ENCODE measurements around the gene THRA.

Gene THRA

DNA sequence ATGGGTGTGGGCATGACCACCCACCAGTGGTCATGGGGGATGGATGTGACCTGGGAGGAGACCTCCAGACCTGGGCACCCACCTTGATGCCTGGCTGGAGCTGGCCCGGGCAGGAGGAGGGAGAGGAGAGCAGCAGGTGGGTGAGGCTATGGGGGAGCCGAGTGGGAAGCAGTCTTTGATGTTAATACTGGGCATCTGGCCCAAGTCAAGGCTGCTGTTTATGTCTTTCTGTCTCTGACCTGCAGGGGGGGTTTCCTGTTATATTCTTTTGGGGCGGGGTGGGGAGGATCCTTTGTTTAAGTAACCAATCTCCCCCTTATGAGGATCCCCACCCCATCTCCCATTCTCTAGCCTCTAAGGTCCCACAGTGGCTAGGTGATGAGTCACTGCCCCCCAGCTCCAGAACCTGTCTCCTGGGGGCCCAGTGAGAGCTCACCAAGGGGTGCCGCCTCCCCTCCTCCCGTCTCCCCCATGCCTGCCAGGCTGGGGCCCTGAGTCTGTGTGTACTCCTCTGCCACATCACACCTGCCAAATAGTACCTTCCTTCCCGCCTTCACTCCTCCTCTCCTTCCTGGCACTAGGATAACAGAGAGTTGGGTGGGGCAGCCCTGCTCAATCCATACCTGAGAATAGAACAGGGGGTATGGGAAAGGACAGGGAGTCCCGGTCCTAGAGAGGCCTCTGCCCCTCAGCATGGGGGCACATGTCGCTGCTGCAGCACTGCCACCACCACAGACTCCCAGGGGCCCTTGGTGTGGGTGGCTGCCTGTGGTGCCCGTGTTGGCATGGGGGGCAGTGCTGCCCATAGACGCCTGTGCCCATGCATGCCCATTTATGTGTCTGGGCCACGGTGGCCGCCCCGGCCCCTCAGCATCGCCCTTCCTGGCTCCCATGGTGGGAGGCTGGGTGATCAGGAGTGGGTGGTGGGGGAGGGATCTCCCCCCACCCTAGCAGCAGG is 7.3 kb downstream of the THRA start:
- Histone ChIP-seq H3K9me3 (ENCODE audit: low read length) (no peaks in the 10 kb centered on the region), H3K4me1 (ENCODE audit: insufficient read depth, low read length) (peaks cover 96% of the 10 kb centered on the region), H3K27me3 (ENCODE audit: control insufficient read depth in 1 of 2, insufficient read depth in 2 of 2, low read length in 2 of 2) (no peaks in the 10 kb centered on the region), H3K36me3 (ENCODE audit: insufficient read depth, low read length) (peaks cover 8% of the 10 kb centered on the region), H3K27ac (ENCODE audit: low read depth, low read length) (peak overlapping the region; percentile 96), H3K4me3 (ENCODE audit: low read depth in 1 of 2, low read length in 2 of 2) (peak overlapping the region; percentile 17 to 52), H3K9ac (ENCODE audit: low read length) (peak overlapping the region; percentile 28)

DNA sequence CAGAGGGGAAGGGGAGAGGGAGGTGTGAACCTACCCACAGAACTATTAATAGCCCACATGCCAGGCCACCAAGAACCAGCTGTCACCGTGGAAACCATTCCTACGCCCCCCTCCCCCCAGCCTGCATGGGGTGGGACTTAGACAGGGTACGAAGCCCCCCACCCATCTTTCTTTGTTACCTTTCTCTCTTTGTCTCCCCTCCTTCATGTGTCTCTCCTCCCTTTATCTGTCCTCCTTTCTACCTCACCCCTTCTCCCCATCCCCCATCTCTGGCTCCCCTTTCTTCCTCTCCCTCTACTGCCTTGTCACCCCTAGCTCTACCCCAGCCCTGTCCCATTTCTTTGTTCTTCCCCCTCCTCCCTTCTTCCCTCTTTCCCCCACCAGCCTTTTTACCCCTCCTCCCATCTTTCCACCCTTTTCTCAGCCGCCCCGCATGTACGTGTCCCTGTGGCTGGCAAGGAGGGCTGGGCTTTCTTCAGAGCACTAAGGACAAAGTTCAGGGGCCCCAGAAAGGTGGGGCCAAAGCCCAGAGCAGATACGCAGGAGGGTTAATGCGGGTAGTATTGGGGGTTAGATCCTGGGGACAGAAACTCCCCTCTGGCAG is 8.0 kb downstream of the THRA start:
- H3K4me1 ChIP-seq (ENCODE audit: insufficient read depth, low read length) = peaks cover 96% of the 10 kb centered on the region
- H3K27me3 ChIP-seq (ENCODE audit: control insufficient read depth in 1 of 2, insufficient read depth in 2 of 2, low read length in 2 of 2) = no peaks in the 10 kb centered on the region
- peak overlapping the region; percentile 1 to 52 for H3K4me3 ChIP-seq (ENCODE audit: low read depth in 1 of 2, low read length in 2 of 2)
- peaks cover 9% of the 10 kb centered on the region for H3K36me3 ChIP-seq (ENCODE audit: insufficient read depth, low read length)
- no peaks in the 10 kb centered on the region for H3K9me3 ChIP-seq (ENCODE audit: low read length)
- peak overlapping the region; percentile 28 for H3K9ac ChIP-seq (ENCODE audit: low read length)
- H3K27ac ChIP-seq (ENCODE audit: low read depth, low read length) = peak overlapping the region; percentile 96

DNA sequence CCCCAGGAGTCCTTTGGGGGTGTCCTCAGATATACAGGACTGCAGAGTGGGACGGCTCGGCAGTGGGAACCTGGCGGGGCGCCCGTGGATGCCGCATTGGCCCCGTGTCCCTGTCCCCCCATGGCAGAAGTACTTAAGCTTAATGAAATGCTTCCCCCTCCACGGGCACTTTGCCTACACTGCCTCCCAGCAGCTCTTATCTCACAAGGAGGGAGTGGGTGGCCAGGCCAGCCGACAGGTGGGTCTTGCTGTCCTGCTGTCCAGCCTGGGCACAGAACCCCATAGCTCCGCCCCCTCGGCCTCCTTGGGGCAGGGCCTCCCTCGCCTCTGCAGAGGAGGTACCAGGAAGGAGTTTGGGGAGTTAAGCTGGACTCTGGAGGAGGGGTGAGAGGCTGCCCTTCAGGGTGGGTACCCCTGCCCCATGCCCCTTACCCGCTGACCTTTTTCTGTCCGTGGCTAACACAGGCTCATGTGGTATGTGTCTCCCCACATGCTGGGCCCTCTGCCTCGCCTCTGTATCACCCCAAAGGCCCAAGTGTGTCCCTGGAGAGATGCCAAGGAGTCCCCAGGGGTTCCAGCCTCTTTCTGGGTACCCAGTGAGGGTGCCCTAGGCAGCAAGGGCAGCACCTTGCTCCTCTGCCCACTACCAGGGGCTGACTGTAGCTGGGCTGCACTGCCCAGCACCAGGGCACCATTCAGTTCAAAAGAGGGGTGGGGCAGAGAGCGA is 8.7 kb downstream of the THRA start:
- peak overlapping the region; percentile 96 for H3K27ac ChIP-seq (ENCODE audit: low read depth, low read length)
- peaks cover 98% of the 10 kb centered on the region for H3K4me1 ChIP-seq (ENCODE audit: insufficient read depth, low read length)
- H3K9me3 ChIP-seq (ENCODE audit: low read length) = no peaks in the 10 kb centered on the region
- H3K4me3 ChIP-seq (ENCODE audit: low read depth in 1 of 2, low read length in 2 of 2) = peak overlapping the region; percentile 28 to 52
- H3K27me3 ChIP-seq (ENCODE audit: control insufficient read depth in 1 of 2, insufficient read depth in 2 of 2, low read length in 2 of 2) = no peaks in the 10 kb centered on the region
- peak overlapping the region; percentile 28 for H3K9ac ChIP-seq (ENCODE audit: low read length)
- peaks cover 16% of the 10 kb centered on the region for H3K36me3 ChIP-seq (ENCODE audit: insufficient read depth, low read length)

DNA sequence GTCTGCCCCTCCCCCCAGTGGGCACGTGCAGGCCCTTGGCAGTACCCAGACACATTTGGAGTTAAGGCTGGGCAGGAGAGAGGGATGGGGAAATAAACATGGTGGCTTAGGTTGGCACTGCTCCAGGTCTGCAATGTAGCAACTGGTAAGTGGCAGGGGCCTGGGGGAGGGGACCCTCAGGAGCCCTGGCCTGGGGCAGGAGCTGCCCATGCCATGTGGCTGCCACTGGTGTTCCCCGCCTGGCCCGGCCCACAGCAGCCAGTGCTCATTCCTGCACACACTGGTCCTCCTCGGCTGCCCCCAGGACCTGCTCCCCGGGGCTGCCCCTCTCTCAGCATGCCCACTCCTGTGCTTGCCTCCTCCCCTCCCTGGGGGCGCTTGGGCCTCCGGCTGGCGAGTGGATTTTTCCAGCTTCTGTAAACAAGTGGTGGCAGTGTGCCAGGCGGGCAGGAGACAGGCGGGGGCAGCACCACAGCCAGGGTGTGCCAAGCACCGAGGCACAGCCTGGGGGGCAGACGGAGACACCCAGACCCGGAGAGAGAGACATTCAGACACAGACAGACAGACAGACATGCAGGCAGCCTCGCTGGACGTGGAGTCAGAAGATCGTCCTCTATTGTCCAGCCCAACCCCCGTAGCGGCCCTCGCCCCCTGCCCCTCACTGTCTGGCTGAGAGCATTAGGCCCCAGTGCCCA is 9.4 kb downstream of the THRA start:
- H3K27ac ChIP-seq (ENCODE audit: low read depth, low read length) = peak overlapping the region; percentile 96
- peaks cover 99% of the 10 kb centered on the region for H3K4me1 ChIP-seq (ENCODE audit: insufficient read depth, low read length)
- peak overlapping the region; percentile 28 for H3K9ac ChIP-seq (ENCODE audit: low read length)
- peaks cover 23% of the 10 kb centered on the region for H3K36me3 ChIP-seq (ENCODE audit: insufficient read depth, low read length)
- H3K27me3 ChIP-seq (ENCODE audit: control insufficient read depth in 1 of 2, insufficient read depth in 2 of 2, low read length in 2 of 2) = no peaks in the 10 kb centered on the region
- H3K4me3 ChIP-seq (ENCODE audit: low read depth in 1 of 2, low read length in 2 of 2) = peak overlapping the region; percentile 28 to 52
- H3K9me3 ChIP-seq (ENCODE audit: low read length) = no peaks in the 10 kb centered on the region

DNA sequence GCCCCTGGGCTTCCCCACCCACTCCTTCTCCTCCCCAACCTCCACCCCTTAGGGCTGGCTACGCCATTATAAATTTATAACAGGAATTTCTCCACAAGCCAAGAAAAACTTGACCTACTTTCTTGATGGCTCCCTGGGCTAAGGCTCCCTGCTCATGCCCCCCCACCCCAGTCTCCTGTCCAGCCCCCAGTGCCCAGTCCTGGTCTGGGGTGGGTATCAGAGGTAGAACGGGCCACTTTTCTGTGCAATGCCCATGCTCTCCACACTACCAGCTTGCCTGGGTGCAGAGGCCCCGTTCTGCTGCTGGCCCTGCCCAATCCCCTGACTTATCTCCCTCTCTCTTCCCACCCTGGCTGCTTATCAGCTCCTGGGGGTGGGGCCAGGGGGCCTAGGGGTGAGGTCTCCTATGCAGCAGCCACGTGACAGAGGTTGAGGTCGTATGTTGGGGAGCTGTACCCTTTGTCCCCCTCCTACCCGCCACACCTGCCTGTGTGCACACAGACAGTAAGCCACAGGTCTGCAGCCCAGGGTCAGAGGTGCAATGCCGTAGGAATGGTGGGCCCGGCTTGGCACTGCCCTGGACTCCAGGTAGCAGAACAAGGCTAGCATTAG is 10.1 kb downstream of the THRA start:
- peaks cover 95% of the 10 kb centered on the region for H3K4me1 ChIP-seq (ENCODE audit: insufficient read depth, low read length)
- H3K27ac ChIP-seq (ENCODE audit: low read depth, low read length) = peak overlapping the region; percentile 96
- peak overlapping the region in 1 of 2 donors; percentile 52 for H3K4me3 ChIP-seq (ENCODE audit: low read depth in 1 of 2, low read length in 2 of 2)
- H3K27me3 ChIP-seq (ENCODE audit: control insufficient read depth in 1 of 2, insufficient read depth in 2 of 2, low read length in 2 of 2) = no peaks in the 10 kb centered on the region
- H3K9ac ChIP-seq (ENCODE audit: low read length) = peak overlapping the region; percentile 23
- peaks cover 29% of the 10 kb centered on the region for H3K36me3 ChIP-seq (ENCODE audit: insufficient read depth, low read length)
- no peaks in the 10 kb centered on the region for H3K9me3 ChIP-seq (ENCODE audit: low read length)

DNA sequence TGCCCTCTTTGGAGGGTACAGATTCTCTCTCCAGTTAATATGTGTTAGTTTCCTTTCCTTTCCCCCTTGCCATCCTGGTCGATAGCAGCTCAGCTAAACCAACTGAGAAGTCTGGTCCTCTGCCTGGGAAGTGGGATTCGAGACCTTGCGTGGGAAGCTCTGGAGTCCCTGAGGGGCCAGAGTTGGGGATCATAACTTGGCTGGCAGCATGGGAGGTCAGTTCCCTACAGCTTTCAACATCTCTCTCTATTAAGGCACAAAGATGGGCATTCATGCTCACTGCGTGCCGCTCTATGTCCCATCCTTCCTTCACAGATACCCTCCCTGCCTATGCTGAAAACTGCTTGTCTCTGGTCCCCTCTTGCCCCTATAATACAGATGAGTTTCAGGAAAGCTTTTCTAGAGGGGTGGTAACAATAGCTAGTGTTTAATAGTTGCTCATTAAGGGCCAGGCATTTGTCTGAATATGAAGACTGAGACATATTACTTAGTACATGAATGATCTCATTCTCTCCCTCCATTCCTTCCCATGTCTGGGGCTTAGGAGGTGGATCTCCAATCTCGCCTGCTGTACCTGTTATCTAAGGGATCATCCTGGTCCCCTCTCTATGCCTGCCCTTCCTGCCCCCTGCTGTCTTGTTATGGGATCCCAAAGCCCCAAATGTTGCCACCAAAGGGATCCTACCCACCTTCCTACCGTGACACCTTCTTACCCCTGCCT is 10.8 kb downstream of the THRA start:
- H3K4me1 ChIP-seq (ENCODE audit: insufficient read depth, low read length) = peaks cover 87% of the 10 kb centered on the region
- no peaks in the 10 kb centered on the region for H3K9me3 ChIP-seq (ENCODE audit: low read length)
- no peaks in the 10 kb centered on the region for H3K27me3 ChIP-seq (ENCODE audit: control insufficient read depth in 1 of 2, insufficient read depth in 2 of 2, low read length in 2 of 2)
- H3K4me3 ChIP-seq (ENCODE audit: low read depth in 1 of 2, low read length in 2 of 2) = no peak overlapping the region
- H3K9ac ChIP-seq (ENCODE audit: low read length) = no peak overlapping the region
- H3K27ac ChIP-seq (ENCODE audit: low read depth, low read length) = peak overlapping the region; percentile 96
- H3K36me3 ChIP-seq (ENCODE audit: insufficient read depth, low read length) = peaks cover 33% of the 10 kb centered on the region

DNA sequence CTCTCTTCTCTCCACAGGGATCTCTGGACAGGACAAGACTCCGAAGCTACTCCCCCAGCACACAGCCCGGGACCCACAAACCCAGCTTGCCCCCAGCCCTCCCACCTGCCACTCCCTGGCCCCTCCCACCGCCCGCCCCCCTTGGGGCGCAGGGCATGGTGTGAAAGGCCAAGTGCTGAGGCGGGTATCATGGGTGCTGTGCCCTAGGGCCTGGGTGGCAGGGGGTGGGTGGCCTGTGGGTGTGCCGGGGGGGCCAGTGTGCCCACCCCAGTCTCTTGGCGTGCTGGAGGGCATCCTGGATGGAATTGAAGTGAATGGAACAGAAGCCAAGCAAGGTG is 11.4 kb downstream of the THRA start:
- H3K36me3 ChIP-seq (ENCODE audit: insufficient read depth, low read length) = peaks cover 35% of the 10 kb centered on the region
- H3K27me3 ChIP-seq (ENCODE audit: control insufficient read depth in 1 of 2, insufficient read depth in 2 of 2, low read length in 2 of 2) = no peaks in the 10 kb centered on the region
- no peaks in the 10 kb centered on the region for H3K9me3 ChIP-seq (ENCODE audit: low read length)
- peaks cover 84% of the 10 kb centered on the region for H3K4me1 ChIP-seq (ENCODE audit: insufficient read depth, low read length)
- H3K27ac ChIP-seq (ENCODE audit: low read depth, low read length) = peak overlapping the region; percentile 96
- H3K4me3 ChIP-seq (ENCODE audit: low read depth in 1 of 2, low read length in 2 of 2) = no peak overlapping the region
- H3K9ac ChIP-seq (ENCODE audit: low read length) = peak overlapping the region; percentile 38

DNA sequence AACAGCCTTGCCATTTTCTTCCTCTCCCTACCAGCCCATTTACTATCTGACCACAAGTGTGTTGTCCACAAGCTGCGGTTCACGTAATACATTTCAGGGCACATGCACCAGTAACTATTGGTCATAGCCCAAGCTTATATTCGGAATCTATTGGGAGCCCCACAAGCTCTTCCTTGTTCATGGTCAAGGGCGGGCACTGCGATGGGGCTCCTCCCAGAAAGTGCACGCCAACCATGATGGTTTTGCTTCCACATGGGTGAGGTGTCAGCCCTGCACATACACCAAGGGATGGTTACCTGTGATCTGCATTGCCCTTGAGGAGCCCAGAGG is 12.1 kb downstream of the THRA start:
- peak overlapping the region in 1 of 2 donors; percentile 35 for H3K4me3 ChIP-seq (ENCODE audit: low read depth in 1 of 2, low read length in 2 of 2)
- H3K36me3 ChIP-seq (ENCODE audit: insufficient read depth, low read length) = peaks cover 42% of the 10 kb centered on the region
- peak overlapping the region; percentile 38 for H3K9ac ChIP-seq (ENCODE audit: low read length)
- no peaks in the 10 kb centered on the region for H3K9me3 ChIP-seq (ENCODE audit: low read length)
- H3K27me3 ChIP-seq (ENCODE audit: control insufficient read depth in 1 of 2, insufficient read depth in 2 of 2, low read length in 2 of 2) = no peaks in the 10 kb centered on the region
- H3K27ac ChIP-seq (ENCODE audit: low read depth, low read length) = peak overlapping the region; percentile 96
- peaks cover 77% of the 10 kb centered on the region for H3K4me1 ChIP-seq (ENCODE audit: insufficient read depth, low read length)

DNA sequence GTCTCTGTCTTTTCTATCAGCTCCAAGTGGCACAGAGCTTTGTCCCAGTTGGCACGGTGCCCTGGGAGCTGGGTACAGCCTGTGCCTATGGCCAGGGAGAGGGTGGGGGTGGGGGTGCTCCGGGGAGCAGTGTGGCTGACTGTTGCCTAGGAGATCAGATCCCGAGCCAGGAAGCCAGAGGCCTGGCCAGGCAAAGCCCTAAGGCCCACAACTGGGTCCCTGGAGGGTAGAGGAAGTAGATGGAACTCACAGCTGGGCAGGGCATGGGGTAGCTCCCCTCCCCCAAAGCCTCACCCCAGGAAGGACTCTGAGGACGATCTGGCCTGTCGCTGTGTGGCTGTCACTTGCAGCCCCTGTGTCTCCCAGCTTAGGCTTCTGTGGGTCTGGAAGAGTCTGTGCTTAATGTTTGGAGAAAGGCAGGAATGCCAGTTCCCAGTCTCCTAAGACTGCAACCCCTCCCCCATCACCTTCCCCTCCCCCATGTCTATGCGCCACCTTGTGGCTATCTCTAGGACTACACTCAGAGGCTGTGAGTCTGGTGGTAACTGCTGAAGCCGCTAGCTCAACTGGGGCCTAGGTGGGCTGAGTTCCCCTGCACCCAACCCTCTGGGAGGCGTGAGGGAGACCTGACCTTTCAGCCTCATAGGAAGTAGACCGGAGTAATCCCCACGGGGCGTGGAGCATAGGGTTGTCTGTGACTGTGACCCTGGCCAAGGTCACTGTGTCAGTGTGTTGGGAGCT is 12.6 kb downstream of the THRA start:
- Histone ChIP-seq H3K36me3 (ENCODE audit: insufficient read depth, low read length) (peaks cover 45% of the 10 kb centered on the region), H3K4me1 (ENCODE audit: insufficient read depth, low read length) (peaks cover 71% of the 10 kb centered on the region), H3K27ac (ENCODE audit: low read depth, low read length) (peak overlapping the region; percentile 96), H3K27me3 (ENCODE audit: control insufficient read depth in 1 of 2, insufficient read depth in 2 of 2, low read length in 2 of 2) (no peaks in the 10 kb centered on the region), H3K9me3 (ENCODE audit: low read length) (no peaks in the 10 kb centered on the region), H3K9ac (ENCODE audit: low read length) (peak overlapping the region; percentile 6), H3K4me3 (ENCODE audit: low read depth in 1 of 2, low read length in 2 of 2) (peak overlapping the region in 1 of 2 donors; percentile 35)

DNA sequence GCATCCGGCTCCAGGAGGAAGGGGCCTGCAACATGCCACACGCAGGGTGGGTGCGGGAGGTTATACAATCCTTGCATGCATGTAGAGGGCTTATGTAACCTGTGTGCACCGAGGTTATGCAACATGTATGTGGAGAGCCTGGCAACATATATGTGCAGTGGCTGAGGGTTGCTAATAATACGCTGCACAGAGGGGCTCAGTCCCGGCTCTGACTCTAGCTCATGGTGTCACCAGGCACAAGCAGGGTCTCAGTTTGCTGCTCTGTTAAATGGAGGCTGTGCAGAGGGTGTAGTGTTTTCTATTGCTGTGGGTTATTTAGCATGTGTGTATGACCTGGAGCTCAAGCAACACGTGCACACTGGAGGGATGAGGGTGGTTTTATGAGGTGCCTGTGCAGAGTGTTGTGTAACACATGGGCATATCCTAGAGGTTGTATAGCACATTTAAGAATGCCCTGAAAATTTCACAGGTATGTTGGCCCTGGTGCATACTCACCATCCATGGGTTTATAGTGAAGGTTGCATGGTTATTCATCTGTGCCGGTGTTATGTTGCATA is 13.3 kb downstream of the THRA start:
- Histone ChIP-seq H3K9ac (ENCODE audit: low read length) (peak overlapping the region; percentile 6), H3K9me3 (ENCODE audit: low read length) (no peaks in the 10 kb centered on the region), H3K36me3 (ENCODE audit: insufficient read depth, low read length) (peaks cover 45% of the 10 kb centered on the region), H3K27me3 (ENCODE audit: control insufficient read depth in 1 of 2, insufficient read depth in 2 of 2, low read length in 2 of 2) (no peaks in the 10 kb centered on the region), H3K4me3 (ENCODE audit: low read depth in 1 of 2, low read length in 2 of 2) (peak overlapping the region in 1 of 2 donors; percentile 35), H3K4me1 (ENCODE audit: insufficient read depth, low read length) (peaks cover 65% of the 10 kb centered on the region), H3K27ac (ENCODE audit: low read depth, low read length) (peak overlapping the region; percentile 96)
